ENCODE measurements around the gene HBS1L. TPM values are rescaled to one million over a fixed set of nuclear protein-coding genes. Genes with fewer than 3 reads are reported as not detected.
A peak's percentile ranks its signal among the peaks of the same experiment; 100 is the strongest.

The HBS1L gene
- total and polyA plus RNA-seq, 8 donors, result 55.1 to 71.5 (median 63.4) TPM

DNA sequence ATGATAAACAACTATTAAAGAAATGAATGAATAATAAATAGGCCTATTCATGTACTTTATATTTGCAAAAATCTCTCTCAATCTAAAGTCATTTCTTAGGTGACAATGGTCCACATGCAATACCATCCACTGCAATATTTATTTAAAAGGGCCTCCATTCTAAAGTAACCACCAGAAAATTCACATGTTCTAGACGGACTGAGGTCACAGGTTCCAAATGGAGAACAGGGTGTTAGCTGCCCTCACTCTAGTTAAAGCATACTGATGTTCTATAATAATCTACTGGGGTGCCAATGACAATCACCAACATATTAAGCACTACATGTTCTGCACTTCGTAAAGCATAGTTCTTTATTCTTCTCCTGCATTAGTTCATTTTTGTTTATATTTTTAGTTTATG is 1.2 kb downstream of the HBS1L start:
- H3K36me3 ChIP-seq, result peaks cover 0 to 18% of the 10 kb centered on the region in 2 donors
- H3K27me3 ChIP-seq, result no peaks in the 10 kb centered on the region
- ATAC-seq (no peak), DNase-seq (no peak)
- intact Hi-C loops (cut with DNase I), result no loop called here
- H3K9me3 ChIP-seq, result no peaks in the 10 kb centered on the region
- TF ChIP-seq, protein P1, sequence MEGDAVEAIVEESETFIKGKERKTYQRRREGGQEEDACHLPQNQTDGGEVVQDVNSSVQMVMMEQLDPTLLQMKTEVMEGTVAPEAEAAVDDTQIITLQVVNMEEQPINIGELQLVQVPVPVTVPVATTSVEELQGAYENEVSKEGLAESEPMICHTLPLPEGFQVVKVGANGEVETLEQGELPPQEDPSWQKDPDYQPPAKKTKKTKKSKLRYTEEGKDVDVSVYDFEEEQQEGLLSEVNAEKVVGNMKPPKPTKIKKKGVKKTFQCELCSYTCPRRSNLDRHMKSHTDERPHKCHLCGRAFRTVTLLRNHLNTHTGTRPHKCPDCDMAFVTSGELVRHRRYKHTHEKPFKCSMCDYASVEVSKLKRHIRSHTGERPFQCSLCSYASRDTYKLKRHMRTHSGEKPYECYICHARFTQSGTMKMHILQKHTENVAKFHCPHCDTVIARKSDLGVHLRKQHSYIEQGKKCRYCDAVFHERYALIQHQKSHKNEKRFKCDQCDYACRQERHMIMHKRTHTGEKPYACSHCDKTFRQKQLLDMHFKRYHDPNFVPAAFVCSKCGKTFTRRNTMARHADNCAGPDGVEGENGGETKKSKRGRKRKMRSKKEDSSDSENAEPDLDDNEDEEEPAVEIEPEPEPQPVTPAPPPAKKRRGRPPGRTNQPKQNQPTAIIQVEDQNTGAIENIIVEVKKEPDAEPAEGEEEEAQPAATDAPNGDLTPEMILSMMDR (IDR thresholded peaks at IDR 0.05), result no peak
- H3K27ac ChIP-seq, result no peak overlapping the region
- H3K4me3 ChIP-seq, result peak overlapping the region; percentile 70 to 92
- H3K4me1 ChIP-seq, result peaks cover 8 to 30% of the 10 kb centered on the region in 2 donors

DNA sequence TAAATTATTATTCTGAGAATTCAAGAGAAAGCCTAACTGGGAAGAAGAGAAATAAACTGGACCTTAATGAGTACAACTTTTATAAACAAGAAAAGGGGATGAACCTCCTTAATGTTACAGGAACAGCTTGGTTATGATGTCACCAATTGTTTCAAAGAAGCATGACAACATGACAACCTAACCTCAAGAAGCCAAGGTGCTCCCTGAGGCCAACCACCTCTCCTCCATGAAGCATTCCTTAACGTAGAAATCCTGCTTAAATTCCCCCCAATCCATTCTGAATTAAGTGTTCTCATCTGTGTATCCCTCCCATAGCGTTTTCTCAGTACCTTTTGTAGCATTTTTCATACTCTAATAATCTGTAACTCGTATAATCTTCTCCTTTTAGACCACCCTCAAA is 1.7 kb downstream of the HBS1L start:
- intact Hi-C loops (cut with DNase I), result no loop called here
- Histone ChIP-seq H3K4me3 (peak overlapping the region in 1 of 2 donors; percentile 70), H3K27ac (no peak overlapping the region), H3K36me3 (peaks cover 0 to 22% of the 10 kb centered on the region in 2 donors), H3K9me3 (no peaks in the 10 kb centered on the region), H3K4me1 (peaks cover 8 to 30% of the 10 kb centered on the region in 2 donors), H3K27me3 (no peaks in the 10 kb centered on the region)
- DNase-seq (no peak), ATAC-seq (no peak)
- TF ChIP-seq, protein P1 (IDR thresholded peaks at IDR 0.05), result no peak

DNA sequence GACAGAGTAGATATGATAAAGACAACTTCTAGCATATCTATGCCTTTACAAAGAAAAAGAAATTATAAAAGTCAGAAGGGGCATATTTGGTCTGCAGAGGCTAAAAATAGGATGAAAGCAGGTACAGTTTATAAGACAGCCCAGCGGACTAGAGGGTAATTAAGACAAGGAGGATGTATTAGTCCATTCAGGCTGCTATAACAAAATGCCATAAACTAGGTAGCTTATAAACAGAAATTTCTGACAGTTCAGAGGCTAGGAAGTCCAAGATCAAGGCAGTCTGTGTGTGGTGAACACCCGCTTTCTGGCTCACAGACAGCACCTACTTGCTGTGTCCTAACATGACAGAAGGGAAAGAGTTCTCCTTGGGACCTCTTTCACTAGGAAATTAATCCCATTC is 5.7 kb downstream of the HBS1L start:
- Histone ChIP-seq H3K27me3 (no peaks in the 10 kb centered on the region), H3K27ac (no peak overlapping the region), H3K4me3 (no peak overlapping the region), H3K36me3 (peaks cover 0 to 26% of the 10 kb centered on the region in 2 donors), H3K9me3 (no peaks in the 10 kb centered on the region), H3K4me1 (peaks cover 8 to 43% of the 10 kb centered on the region in 2 donors)
- TF ChIP-seq, protein P1 (IDR thresholded peaks at IDR 0.05), result no peak
- no peak for ATAC-seq
- no peak for DNase-seq
- intact Hi-C loops (cut with DNase I), result no loop called here

DNA sequence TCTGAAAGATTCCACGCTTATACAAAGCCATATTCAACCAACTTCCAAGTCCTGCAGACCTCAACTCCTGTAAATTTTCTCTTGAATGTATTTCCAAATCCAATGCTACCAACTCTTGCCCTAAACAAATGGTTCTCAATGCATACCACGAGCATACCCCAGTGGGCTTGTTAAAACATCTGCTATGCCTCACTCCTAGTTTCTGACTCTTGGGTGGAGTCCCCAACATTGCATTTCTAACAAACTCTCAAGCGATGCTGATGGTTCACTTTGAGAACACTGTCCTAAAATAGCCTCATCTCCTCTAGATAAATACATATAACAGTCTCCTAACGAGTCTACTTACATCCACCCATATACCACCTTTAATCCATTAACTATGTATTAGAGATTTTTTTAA is 7.3 kb downstream of the HBS1L start:
- Histone ChIP-seq H3K4me3 (no peak overlapping the region), H3K36me3 (peaks cover 0 to 26% of the 10 kb centered on the region in 2 donors), H3K27ac (no peak overlapping the region), H3K27me3 (no peaks in the 10 kb centered on the region), H3K9me3 (no peaks in the 10 kb centered on the region), H3K4me1 (peaks cover 0 to 30% of the 10 kb centered on the region in 2 donors)
- DNase-seq, result no peak
- intact Hi-C loops (cut with DNase I), result no loop called here
- ATAC-seq, result no peak
- TF ChIP-seq, protein P1 (IDR thresholded peaks at IDR 0.05), result no peak

DNA sequence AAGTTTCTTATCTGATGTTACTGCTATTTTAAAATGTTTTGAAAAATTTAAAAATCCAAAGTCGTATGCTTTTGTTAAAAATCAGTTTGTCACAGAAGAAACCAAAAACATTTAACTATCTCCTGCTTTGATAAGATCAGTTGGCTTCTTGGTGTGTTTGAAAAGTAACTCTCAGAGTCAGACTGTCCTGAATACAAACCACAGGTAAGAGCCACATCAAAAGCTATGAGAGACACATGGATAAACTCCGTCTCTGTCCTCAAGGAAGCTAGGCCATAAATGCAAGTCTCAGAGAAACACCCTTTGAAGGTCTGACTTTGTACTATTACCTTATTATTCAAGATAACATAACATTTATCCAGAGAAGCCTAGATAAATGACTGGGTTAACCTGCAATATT is 7.7 kb downstream of the HBS1L start:
- Histone ChIP-seq H3K27ac (no peak overlapping the region), H3K27me3 (no peaks in the 10 kb centered on the region), H3K9me3 (no peaks in the 10 kb centered on the region), H3K36me3 (peaks cover 0 to 26% of the 10 kb centered on the region in 2 donors), H3K4me3 (no peak overlapping the region), H3K4me1 (peaks cover 0 to 26% of the 10 kb centered on the region in 2 donors)
- DNase-seq, result no peak
- intact Hi-C loops (cut with DNase I), result no loop called here
- ATAC-seq, result no peak
- TF ChIP-seq, protein P1 (IDR thresholded peaks at IDR 0.05), result no peak
